ENCODE results near the gene ANKS1A.

ANKS1A gene

GRCh38 chr6:34959224-34959623 lies 70.2 kb downstream of the ANKS1A start:
- DNase-seq (ENCODE audit: low read depth, low spot score): no peak

GRCh38 chr6:34961082-34961481 lies 72.0 kb downstream of the ANKS1A start:
- no peak for DNase-seq (ENCODE audit: low read depth, low spot score)

- no peak for DNase-seq (ENCODE audit: low read depth, low spot score)
Observed at GRCh38 chr6:34961574-34961973, 72.5 kb downstream of the ANKS1A start.

- no peak for DNase-seq (ENCODE audit: low read depth, low spot score)
Observed at GRCh38 chr6:34964564-34964963, 75.5 kb downstream of the ANKS1A start.

- no peak for DNase-seq (ENCODE audit: low read depth, low spot score)
Observed at GRCh38 chr6:34967461-34967860, 78.4 kb downstream of the ANKS1A start.

- DNase-seq (ENCODE audit: low read depth, low spot score): no peak
Observed at GRCh38 chr6:34969662-34970265, 80.7 kb downstream of the ANKS1A start.

GRCh38 chr6:34970488-34970887 lies 81.4 kb downstream of the ANKS1A start:
- no peak for DNase-seq (ENCODE audit: low read depth, low spot score)

- no peak for DNase-seq (ENCODE audit: low read depth, low spot score)
Observed at GRCh38 chr6:34970957-34971356, 81.9 kb downstream of the ANKS1A start.

GRCh38 chr6:34973547-34974248 lies 84.6 kb downstream of the ANKS1A start:
- no peak for DNase-seq (ENCODE audit: low read depth, low spot score)

GRCh38 chr6:34974249-34974642 lies 85.2 kb downstream of the ANKS1A start:
- DNase-seq (ENCODE audit: low read depth, low spot score): no peak

GRCh38 chr6:34976239-34976638 lies 87.2 kb downstream of the ANKS1A start:
- no peak for DNase-seq (ENCODE audit: low read depth, low spot score)

- DNase-seq (ENCODE audit: low read depth, low spot score): no peak
Observed at GRCh38 chr6:34979218-34979617, 90.2 kb downstream of the ANKS1A start.

GRCh38 chr6:34979994-34980393 lies 90.9 kb downstream of the ANKS1A start:
- DNase-seq (ENCODE audit: low read depth, low spot score): no peak

GRCh38 chr6:34981366-34981765 lies 92.3 kb downstream of the ANKS1A start:
- no peak for DNase-seq (ENCODE audit: low read depth, low spot score)

GRCh38 chr6:34981951-34982350 lies 92.9 kb downstream of the ANKS1A start:
- DNase-seq (ENCODE audit: low read depth, low spot score): no peak

- no peak for DNase-seq (ENCODE audit: low read depth, low spot score)
Observed at GRCh38 chr6:34982424-34982852, 93.4 kb downstream of the ANKS1A start.

- no peak for DNase-seq (ENCODE audit: low read depth, low spot score)
Observed at GRCh38 chr6:34984416-34984815, 95.4 kb downstream of the ANKS1A start.

GRCh38 chr6:34985236-34985635 lies 96.2 kb downstream of the ANKS1A start:
- no peak for DNase-seq (ENCODE audit: low read depth, low spot score)

- DNase-seq (ENCODE audit: low read depth, low spot score): peak; percentile 81
Observed at GRCh38 chr6:34986845-34987246, 97.8 kb downstream of the ANKS1A start.

GRCh38 chr6:34987506-34987905 lies 98.5 kb downstream of the ANKS1A start:
- no peak for DNase-seq (ENCODE audit: low read depth, low spot score)

GRCh38 chr6:34990971-34991560 lies 102.0 kb downstream of the ANKS1A start:
- DNase-seq (ENCODE audit: low read depth, low spot score): no peak

GRCh38 chr6:34992376-34992775 lies 103.3 kb downstream of the ANKS1A start:
- no peak for DNase-seq (ENCODE audit: low read depth, low spot score)

- DNase-seq (ENCODE audit: low read depth, low spot score): no peak
Observed at GRCh38 chr6:34993213-34993612, 104.2 kb downstream of the ANKS1A start.
